Measurements from ENCODE around the gene ACSM2B.

GRCh38 chr16:20566864-20567263 lies 9.3 kb downstream of the ACSM2B start:
- no peak for TF ChIP-seq CTCF (conservative IDR thresholded peaks at IDR 0.05; ENCODE audit: low read depth, low read length)
- TF ChIP-seq EZH2 (IDR thresholded peaks at IDR 0.05; ENCODE audit: borderline replicate concordance, low read depth, low read length, poor library complexity, severe bottlenecking): no peak
